GM19025 (cell line): ENCODE results near the gene COPZ2.
"Not testable (repeated sequence)": the region's sequence is repeated elsewhere in the genome, so short reads cannot be mapped to it uniquely, and the experiment has no call there.

ENCODE experiments used
- ATAC-seq: cut with Tn5 transposase; IDR thresholded peaks from one replicate; pipeline ENCODE4 v1.9.1; 2021; ENCODE audit warnings: mild to moderate bottlenecking, low read depth, moderate library complexity; ENCODE audit not compliant: unreplicated experiment

Gene COPZ2

DNA sequence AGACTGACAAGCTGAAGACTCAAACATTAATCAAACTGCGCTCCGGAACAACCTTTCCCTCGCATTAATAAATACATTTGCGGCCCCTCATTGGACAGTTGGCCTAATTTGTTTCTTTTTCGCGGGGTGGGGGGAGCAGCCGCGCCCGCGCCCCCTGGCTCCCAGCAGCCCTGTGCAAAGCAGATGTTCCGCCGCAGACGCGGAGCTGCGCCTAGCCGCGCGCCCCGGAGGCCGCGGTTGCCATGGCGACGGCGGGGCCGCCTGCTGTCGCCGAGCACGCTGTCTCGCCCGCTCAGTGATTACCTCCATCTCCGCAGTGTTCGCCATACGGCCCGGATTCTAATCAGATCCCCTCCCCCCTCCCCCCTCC lies 25.5 kb downstream of the COPZ2 start:
- ATAC-seq: no peak

DNA sequence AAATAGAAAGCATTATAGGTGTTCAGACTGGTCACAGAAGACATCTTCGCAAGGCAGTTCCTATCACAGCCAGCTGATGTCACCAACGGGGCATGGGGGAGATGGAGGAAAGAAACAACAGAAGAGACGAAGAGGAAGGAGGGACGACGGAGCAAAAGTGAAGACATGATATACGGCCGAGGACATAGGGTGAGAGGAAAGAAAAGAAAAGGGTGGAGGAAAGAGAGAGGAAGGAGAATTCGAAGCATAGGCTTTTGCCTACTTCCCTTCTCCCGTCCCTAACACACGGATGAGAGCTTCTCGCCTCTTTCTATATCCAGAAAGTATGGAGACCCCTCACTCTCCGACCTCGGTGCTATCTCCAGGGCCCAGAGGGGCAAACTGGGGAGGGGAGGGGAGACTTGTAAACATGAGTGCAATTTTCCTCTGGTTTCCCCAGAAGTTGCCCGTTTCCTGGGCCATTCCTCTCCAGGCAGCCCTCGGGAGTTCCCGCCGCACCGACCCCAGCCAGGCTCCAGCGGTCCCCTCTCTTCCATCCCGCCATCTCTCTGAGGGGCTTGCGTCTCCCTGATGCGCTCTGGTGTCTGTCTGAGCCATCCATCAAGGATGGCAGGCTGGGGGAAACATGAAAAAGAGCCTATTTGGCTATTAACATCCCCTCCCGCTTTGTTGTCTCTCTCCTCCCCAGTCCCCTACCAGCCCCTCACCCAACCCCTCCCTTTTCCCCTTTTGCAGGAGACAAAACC lies 26.0 kb downstream of the COPZ2 start:
- no peak for ATAC-seq

DNA sequence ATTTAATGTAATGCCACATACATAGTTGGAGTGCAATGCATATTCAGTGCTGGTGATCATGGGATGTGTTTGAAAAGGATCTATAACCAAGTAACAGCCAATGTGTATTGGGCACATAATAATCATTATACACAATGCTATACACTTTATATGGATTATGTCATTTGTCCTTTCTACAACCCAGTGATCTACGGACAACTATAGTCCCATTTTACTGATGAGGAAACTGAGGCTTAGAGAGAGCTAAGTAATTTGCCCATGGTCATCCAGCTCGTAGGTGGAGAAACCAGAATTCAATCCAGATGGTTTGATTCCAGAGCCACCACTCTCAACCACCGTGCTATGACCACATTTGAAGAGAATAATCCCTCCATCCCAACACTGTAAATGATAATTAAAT lies 27.4 kb downstream of the COPZ2 start:
- no peak for ATAC-seq

DNA sequence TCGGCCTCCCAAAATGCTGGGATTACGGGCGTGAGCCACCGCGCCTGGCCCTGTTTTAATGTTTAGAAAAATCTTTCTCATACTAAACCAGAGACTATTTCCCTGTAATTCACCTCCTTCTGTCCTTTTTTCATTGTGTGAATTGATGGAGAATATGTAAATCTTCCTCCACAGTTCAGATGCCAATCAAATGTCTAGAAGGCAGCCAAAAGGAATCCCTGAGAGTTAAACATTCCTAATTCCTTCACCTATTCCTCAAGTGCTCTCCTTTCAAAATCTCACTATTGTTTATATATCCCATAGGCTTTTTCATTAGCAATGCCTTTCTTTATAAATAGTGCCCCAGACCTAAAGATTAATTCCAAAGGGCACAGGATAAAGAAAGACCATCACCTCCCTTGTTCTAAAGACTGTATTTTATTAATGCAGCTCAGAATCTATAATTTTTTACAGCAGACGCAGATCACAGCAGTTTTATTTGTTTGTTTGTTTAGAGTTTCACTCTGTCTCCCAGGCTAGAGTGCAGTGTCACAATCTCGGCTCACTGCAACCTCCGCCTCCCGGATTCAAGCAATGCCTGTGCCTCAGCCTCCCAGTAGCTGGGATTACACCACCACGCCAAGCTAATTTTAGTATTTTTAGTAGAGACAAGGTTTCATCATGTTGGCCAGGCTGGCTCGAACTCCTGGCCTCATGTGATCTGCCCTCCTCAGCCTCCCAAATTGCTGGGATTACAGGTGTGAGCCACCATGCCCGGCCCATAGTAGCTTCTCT lies 30.5 kb downstream of the COPZ2 start:
- no peak for ATAC-seq

DNA sequence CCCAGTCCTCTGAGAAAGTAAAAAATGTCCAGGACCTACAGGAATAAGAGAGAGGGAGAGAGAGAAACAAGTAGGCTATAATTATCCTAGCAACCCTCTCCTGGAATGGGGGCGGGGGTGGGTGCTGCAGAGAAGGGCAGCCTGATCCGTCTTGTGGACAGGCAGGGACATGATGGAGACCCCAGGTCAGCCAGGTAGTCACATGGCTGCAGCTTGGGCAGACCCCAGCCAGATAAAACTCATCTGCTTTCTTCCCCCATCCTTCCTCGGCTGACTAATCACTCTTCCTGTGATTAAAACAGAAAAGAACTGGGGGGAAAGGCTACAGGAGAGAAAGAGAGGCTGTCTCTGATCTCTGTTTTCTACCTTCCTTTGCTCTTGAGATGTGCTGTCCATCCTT lies 32.6 kb downstream of the COPZ2 start:
- ATAC-seq: no peak

DNA sequence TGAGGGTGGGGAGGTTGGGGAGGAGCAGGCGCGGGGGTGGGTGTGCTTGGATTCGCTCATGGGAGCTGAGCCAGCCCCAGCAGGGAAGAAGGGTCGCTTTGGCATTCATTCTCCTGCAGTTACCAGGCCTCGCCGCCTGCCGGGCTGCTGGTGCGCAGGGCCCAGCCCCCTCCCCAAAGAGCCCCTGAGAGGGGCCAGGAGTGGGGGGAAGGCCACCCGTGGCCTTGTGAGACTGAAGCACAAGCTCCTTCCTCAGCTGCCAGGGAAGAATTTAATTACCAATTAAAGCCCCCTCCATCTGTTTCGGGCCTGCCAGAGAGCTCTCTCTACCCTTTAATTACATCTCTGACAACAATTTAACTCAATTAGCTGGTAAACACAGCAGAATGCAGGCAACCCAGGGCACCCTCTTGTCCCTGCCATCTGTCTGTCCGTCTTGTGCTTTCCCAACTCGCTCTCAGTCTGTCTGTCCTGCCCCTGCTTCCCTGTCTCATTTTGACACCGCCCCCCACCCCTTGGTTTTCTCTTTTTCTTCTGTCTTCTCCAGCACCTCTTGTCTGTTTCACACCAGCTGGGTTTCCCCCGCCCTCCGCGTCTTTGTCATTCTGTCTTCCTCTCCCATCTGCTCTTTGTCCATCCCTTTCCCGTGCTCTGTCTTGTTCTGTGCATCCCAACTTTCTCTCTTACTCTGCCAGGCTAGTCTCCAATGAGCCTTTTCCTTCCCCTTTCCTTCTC lies 34.0 kb downstream of the COPZ2 start:
- ATAC-seq: no peak

DNA sequence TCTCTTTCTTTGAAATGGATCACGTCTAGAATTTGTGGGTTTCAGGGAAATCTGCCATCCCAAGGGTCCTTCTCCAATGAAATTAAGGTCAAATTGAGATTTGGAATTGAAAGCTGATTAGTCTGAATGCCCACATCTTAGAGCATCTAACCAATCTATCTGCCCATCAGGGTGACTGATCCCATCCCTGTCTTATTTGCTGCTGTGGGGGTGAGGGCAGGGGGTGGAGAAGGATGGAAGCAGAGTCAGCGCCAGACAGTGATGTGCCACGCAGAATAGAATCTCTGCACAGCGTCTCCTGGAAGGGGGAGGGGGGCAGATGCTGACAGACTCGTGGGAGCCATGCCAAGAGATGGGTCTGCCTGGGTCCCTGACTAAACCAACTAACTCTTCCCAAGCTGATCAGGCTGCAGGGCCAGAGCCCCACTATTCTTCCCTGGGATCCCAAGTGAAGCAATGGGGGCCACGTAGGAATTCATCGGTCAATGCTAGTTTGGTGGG lies 34.6 kb downstream of the COPZ2 start:
- no peak for ATAC-seq

DNA sequence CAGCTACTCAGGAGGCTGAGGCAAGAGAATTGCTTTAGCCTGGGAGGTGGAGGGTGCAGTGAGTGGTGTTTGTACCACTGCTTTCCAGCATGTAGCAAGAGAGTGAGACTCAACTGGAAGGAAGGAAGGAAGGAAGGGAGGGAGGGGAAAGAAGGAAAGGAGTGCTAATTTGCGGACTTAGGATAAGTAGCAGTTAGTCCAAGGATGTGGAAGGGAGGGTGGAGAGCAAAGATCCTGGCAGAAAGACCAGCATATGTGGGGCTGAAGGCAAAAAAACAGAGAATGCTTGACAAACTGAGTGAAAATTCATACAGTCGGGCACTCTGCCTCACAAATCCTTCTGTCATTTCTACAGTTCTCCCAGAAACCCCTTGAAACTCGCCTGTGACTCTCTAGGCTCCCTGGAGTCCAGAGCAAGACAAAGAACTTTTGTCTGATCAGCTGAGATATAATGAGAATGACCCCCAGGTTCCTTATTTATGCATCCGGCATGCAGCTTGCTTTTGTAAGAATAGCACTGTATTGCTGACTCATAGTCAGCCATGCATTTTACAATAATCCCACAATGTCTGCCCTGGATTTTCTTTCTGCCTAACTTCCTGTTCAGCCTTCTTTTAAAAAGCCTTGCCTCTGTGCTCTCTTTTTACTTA lies 35.2 kb downstream of the COPZ2 start:
- no peak for ATAC-seq

DNA sequence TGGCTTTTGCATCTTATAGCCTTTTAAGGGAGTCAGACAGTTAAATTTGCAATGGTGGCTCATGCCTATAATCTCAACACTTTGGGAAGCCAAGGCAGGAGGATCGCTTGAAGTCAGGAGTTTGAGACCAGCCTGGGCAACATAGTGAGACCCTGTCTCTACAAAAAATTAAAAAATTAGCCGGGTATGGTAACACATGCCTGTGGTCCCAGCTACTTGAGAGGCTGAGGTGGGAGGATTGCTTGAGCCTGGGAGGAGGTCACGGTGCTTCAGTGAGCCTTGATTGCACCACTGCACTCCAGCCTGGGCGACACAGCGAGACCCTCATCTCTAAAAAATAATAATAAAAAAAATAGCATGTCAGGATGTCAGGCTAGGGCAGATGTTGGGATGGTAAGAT lies 35.9 kb downstream of the COPZ2 start:
- not testable (repeated sequence) for ATAC-seq

DNA sequence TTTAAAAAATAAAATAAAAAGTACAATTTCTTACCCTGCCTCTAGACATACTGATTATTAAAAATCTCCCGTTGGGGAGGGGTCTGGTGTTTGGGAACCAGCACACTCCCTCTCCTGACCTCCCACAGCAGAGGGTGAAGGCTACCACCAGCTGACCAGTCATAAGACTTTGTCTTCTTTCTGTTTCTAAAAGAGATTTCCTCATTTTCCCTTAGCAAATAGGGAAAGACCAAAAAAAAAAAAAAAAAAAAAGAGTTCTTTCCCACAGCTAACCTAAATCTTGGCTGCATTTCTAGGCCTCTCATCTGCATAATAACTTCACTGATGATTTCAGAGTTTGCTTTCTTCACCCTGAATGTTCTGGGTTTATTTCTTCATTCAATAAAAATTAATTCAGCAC lies 36.4 kb downstream of the COPZ2 start:
- ATAC-seq: no peak

DNA sequence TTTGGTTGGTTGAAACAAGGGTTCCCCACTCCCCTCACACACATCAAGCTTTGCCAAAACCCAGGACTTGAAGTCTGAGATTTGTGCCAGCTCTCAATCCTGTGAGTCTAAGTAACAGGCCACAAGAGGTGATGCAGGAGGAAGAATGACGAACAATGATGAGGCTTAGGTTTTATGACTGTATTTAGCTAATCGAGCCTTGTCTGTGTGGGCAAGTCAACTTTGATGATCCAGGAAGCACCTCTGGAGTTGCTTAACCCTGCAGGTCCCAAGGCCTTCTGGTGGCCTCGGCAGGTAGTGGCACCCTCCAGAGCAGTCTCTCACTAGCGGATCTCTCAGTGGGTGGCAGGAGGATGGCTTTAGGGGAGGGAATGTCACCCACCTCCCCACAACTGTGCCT lies 38.0 kb downstream of the COPZ2 start:
- ATAC-seq: no peak

DNA sequence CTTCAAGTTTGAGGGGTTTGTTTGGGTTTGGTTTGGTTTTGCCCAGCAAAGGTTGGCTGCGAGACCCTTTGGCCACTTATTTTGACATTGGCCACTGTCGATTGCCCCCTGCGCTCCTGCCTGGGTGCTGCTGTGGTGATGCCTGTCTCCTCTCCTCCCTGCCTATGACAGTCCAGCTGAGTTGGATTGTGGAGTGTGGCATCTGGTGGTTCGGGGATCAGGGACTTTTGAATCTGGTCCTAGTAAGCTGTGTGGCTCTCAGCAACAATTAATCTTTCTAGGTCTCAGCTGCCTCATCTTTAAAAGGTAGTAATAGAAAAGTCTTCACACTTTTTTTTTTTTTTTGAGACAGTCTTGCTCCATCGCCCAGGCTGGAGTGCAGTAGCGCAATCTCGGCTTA lies 39.6 kb downstream of the COPZ2 start:
- ATAC-seq: no peak

DNA sequence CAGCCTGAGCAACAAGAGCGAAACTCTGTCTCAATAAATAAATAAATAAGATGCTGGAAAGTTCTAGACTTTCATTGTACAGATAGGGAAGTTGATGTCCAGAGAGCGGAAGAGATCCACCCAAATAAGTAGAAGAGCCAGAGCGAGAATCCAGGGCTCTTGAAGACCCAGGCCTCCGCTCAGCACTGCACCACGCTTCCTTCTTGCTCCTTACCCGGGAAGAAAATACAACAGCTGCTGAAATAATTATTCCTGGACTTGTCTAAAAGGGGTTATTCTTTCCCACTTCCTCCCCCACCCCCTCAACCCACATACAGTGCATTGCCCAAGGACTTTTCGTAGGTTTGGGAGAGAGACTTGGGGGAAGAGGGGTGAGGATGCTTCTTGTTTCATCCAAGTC lies 40.0 kb downstream of the COPZ2 start:
- no peak for ATAC-seq

DNA sequence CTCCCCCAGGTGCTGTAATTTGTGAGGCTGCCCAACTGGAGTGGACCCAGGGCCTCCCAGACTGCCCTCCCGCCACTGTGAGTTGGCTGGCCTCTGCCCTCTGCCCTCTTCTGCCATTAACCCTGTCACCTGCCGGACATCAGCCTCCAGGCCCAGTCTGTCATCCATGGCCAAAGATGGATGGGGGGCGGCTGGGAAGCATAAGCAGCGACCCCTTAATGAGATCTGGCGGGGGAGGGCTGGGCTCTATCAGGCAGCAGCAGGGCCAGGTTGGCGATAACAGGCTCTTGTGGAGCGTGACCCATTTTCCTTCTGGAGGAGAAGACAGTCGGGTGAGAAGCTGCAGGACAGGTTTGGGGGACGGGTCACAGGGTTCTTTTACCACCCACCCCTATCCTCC lies 41.4 kb downstream of the COPZ2 start:
- no peak for ATAC-seq

DNA sequence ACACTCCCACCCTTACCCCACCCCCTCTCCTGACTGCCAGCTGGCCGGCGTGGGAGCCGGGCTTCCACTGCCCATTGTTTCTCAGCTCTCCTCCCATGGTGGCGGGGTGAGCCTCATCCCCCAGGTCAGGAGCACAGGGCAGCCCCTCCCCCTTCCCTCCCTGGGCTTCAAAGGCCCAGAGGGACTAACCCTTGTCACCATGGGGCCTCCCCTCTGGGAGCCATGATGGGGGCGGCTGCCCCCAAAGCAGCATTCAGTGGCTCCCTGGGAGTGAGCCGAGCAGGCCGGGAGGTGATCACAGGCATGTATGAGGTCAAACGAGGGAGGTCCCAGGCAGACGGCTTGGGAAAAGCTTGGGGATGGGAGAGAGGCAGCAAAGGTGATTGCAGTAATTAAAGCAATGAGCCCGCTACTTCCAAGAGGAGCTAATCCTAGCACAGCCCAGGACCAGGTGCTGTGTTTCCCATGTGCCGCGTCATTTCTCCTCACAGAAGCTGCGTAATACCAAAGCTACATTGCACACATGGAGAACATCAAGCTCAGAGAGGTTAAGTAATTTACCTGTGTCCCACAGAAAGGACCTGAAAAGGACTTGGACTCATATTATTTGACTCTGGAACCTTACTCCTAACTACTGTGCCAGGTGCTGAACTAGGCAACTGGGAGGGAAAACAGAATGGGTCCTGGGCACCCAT lies 42.2 kb downstream of the COPZ2 start:
- ATAC-seq: no peak

DNA sequence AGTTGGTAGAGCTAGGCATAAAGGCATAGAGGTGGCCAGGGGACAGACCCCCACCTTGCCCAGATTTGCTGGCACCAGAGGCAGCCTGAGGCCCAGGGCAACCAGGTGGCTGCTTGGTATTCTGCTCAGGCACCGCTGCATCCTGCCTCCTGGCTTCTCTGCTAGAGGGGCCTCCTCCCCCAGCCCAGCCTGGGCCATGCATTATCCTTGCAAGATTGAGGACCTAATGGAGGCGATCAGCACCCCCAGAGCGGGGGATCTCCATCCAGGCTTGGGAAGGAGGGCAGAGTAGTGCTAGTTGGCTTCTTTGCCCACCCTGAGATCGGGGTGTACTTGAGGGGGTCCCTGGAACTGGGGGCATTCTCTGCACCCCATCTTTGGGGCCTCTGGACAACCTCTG lies 42.9 kb downstream of the COPZ2 start:
- no peak for ATAC-seq

DNA sequence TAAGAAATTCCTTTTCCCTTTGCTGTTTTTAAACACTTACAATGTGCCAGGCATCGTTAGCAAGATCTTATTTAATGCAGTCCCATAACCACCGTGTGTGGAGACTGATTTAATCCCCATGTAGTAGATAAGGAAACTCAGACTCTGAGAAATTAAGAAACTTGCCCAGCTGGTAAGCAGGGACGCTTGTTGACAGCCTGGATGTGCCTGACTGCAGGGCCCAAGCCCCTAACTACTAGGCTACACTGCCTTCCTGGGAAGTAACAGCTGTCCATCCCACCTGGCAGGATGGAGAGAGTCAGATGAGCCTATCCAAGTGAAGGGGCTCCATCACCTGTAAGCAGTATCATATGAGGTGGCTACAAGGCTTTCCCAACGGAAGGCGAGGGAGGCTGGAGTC lies 43.6 kb downstream of the COPZ2 start:
- ATAC-seq: no peak

DNA sequence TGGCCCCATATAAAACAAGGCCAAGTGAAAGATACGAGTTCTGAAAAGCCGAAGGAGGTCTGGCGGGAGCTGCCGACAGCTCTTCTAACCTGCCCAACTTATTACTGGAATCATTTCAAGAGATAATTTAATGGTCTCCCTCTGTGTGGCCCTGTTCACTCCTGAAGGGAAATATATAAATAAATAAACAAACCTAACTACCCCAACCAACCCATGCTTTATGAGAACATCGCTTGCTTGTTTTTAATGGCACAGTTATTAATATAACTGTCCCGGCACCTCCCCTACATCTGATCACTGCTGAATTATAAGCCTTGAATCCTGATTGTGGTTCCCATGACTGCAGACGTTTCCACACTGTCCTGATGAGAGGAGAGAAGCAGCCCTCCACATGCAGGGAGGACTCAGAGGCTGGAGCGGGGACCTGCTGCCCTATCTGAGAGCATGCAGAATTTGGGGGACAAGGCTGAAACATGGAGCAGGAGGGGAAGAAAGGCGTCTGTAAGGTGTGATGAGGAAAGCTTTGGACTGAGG lies 44.5 kb downstream of the COPZ2 start:
- no peak for ATAC-seq

DNA sequence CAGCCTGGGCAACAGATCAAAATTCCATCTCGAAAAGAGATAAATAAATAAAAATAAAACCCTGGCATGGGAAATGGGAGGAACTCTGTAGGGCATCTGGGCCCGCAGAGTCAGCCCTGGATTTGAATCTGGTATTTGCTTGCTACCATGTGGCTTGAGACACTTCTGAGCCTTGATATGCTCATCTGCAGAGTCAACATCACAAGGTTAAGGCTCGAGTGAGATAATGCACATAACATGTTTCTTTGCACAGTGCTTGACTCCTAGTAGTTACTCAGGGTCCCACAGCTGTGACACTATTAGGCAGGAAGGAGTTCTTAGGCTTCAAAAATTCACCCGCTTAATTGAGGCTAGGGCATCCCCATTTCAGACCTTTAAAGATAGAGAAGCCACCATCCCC lies 45.4 kb downstream of the COPZ2 start:
- ATAC-seq: no peak
